T-helper 1 cell treated with Interleukin-12 subunit alpha and Interleukin-12 subunit beta and Interleukin-4 antibody, amounts not matched to agents 30 ng/mL and 1 ng/mL, for 36 hours (primary cell): ENCODE measurements around the gene EDA. TPM values are rescaled to one million over a fixed set of nuclear protein-coding genes. Genes with fewer than 3 reads are reported as not detected.
"Not testable (repeated sequence)": the region's sequence is repeated elsewhere in the genome, so short reads cannot be mapped to it uniquely, and the experiment has no call there.

ENCODE experiments used
- intact Hi-C: fragments of 100-400 bp; cut with micrococcal nuclease; formaldehyde crosslinking; loops from one replicate; pipeline ENCODE4 v1.15.1; 2024
- total RNA-seq: library from RNA; stranded (reverse); gene quantifications from 2 replicates; pipeline ENCODE4 v1.2.3, GENCODE V29; 2022

The EDA gene
- total RNA-seq, 1 donor from 2014 or later = 2.6 TPM

DNA sequence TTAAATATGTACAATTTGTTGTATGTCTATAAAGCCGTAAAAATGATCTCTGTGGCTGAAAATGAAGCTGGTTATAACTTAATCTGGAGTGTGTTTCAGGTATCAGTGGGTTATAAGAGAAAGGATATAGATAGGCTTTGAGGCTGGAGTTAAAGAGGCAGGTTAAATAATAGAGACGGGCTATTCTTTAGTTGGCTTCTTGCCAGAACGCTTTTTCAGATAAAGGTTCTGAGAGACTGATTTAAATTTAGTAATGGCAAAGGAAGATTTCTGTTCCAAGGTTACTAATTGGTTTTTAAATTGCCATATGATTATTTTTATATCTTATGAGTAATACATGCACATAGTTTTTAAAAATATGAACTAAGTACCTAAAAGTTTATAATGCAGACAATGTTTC is 316.4 kb downstream of the EDA start:
- intact Hi-C loops = no loop called here

DNA sequence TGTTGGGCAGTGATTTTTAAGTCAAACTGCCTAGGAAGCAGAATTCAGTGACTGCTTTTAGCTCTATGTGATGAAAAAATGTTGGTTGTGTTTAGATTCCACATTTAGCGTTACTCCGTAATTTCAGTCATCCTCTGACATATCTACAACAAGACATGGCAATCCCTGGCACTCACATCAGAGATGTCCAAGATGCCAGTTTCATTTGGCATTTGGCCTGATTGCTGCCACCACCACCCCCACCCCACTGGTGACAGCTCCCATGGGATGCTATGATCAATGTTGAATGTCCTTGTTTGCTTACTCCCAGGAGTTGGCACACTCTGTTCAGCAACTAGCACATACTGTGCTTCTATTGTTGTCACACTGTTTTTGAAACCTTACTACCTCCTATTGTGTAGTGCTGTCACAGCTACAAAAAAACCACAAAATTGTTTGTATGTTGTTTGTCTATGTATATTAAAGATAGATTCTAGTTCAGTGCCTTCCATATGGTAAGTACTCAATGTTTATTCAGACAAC is 332.4 kb downstream of the EDA start:
- intact Hi-C loops = no loop called here

DNA sequence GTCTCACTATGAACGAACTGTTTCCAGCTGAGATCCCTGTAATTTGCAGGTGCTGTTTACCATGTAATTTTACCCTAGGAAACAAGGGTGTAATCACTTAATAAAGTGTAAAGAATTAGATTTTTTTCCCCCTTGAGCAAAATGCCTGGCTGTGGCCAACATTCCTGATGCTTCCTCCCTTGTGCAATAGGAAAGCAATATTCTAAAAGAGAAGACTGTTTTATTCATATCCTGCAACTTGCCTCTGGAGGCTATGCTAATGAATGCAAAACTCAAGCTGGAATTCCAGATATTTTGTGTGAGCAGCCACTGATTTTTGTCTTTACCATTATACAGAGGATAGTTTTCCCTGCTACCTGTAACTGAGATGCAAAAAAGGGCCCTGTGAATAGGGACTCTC is 335.8 kb downstream of the EDA start:
- intact Hi-C loops = no loop called here

DNA sequence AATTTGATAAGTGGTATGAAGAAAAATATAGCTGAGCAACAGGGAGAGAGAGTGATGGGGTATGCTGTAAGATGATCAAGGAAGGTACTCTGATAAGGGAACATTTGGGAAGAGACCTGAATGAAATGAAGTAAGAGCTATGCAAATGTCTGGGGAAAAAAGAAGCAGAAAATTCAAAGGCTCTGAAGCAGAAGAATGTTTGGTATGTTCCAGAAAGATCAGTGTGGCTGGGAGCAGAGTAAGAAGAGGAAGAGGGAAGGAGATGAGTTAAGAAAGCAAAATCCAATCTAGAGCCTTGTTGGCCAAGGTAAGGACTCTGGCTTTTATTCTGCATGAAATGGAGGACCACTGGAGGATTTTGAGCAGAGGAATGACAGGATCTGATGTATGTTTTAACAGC is 343.8 kb downstream of the EDA start:
- intact Hi-C loops = no loop called here

DNA sequence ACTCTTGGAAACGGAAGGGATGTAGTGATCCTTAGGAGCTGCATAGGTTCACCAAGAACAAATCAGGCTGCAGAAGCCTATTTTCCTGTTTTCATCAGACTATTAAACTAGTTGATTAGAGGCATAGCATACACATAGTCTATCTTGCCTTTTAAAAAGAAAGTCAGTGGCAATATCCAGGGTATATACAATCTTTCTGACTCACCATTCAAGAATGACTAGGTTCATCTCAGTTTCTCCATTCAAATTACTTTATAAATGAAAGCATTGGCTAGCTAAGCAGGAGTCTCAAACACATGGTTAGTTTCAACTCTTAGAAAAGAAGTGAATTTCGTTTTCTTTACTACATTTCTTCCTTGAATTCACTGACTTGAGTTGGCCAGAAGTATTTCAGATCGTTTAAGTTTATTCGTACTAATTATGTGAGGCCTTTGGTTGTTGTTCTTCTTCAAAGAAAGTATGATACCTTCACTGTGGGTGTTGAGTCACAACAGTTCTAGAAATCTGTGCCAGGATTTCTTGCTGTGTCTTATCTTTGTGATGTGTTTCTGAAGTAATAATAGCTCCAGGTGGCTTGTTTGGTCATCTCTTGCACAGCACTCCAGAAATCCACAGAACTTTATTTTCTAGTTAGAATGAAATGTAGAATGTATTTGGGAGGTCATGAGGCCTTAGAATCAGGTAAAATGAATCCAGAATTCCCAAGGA is 345.6 kb downstream of the EDA start:
- intact Hi-C loops = no loop called here

DNA sequence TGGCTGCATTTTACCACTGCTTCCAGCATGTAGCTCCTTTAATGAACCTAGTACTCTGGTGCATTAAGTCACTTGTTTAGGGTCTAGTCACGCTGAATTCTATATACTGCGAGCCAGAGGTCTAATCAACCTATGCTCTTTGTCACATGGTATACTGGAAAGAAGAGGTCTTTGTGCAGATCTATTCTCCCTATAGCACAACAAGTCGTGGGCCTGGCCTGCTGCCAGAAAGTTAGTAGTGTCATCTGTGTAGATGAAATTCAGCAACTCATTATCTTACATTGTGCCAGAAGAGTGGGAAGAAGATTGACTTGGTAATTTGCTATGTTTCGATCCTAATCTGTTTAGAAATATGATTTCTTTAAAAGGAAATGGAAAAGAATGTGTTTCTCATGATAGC is 353.0 kb downstream of the EDA start:
- intact Hi-C loops = no loop called here

DNA sequence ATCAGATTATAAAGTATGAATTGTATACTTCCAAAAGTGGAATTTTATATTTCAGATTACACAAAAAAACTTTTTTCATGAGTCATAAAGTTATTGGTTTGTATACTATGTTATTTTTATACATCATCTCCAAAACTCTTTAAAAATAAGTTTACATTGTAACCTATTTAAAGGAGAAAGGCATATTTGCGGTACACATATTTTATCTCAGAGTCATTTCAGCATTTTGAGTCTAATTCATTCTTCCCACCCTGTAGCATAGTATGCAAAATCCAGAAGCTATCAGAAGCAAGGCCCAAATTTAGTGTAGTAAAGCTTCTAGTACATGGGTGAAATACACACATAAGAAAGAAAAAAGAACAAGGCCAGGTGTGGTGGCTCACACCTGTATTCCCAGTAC is 353.5 kb downstream of the EDA start:
- intact Hi-C loops = no loop called here

DNA sequence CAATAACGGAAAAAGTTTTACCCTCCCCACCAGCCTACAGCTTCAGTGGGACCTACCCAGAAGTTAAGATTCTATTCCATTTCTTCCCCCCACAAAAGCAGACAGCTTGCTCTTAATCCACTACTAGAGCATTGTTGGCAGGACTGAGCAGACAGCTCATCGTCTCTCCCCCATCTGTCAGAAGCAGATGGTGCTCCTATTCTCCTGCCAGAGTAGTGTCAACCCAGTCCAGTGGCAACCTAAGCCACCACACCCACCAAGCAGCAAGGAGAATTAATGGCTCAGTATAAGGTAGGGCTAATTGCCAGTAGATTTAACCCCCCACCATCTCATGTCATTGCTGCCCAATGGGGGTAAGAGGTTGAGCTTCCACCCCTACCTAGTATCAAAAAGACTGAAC is 371.8 kb downstream of the EDA start:
- intact Hi-C loops = no loop called here

DNA sequence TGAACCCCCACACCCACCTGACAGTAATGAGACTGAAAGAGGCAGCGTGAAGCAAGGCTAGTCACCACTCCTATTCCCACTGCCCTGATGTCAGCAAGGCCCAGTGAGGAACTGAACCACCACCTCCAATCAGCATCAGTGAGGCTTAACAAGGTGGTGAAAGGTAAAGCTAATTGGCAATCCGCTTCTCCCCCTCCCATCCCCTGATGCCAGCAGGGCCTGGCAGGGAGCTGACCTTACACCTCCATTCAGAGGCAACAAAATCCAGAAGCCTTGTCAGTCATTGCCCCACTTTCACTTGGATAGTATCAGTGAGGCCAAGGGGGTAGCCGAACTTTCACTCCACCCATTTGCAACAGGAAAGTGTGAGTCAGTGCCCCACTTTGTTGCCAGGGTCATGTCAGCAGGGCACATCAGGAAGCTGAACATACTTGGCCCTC is 373.1 kb downstream of the EDA start:
- intact Hi-C loops = no loop called here

DNA sequence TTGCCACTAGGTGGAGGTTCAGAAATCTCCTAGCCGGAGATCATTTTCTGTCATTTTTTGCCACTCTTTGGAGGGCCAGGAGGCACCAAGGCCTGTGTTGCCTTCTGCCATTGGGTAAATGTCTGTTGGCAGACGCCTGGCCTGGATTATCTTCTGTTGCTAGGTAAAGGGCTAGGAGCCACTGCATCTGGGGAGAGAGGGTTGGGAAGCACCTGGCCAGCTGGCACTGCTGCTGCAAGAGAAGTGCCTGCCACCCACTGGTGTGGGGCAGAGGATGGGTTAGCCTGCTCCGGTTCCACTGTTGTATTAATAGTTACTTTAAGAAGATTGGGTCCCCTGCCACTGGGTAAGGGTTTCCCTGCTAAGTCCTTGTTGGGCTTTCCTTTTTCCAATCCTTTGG is 375.8 kb downstream of the EDA start:
- intact Hi-C loops = no loop called here

DNA sequence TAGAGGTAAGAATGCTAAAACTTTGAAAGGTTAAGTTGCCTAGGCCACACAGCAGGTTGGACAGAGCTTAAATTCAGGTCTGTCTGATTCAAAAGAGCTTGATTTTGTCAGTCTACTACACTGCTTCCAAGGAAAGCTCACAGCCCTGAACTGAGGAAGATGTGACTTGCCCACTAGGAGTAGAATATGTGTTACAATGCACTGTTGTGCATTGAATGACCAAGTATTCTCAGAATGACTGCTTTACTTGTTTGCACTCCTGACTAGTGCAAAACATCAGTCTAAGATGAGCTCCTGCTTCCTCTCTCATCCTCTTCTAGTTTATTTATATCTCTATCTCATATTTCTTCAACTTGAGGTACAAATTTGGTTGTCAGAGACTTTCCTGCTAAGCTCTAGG is 377.6 kb downstream of the EDA start:
- intact Hi-C loops = no loop called here

DNA sequence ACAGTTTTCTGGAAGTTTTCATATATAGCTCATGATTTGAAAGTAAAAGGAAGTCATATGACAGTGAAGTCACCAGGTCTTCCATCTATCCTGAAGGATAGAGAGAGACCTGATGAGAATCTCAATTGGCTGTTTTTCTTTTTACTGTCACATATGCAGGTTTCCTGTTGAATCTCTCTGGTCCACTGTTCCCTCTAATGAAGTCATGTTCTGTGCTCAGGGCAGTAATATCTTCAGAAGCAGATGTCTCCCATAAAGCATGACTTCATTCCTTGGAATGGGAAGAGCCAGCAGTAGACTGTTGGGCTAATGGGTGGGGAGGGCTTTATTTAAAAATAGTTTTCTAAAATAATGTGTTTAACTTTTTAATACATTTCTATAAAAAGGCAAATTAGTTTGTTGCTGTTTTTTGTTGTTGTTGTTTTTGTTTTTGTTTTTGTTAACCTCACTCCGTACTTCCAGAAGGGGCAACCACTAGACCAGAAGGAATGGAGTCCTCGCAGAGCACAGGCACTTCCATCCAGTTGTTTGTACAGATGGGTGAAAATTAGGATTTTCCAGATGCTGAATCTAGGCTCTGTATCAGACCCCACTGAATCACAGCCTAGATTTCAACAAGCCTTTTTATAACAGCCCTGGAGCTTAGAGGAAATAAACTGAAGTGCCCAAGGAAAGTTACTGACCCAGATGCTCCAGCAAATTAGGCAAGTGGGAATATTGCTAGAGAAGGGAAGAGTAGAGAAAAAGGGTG is 379.6 kb downstream of the EDA start:
- intact Hi-C loops = no loop called here

DNA sequence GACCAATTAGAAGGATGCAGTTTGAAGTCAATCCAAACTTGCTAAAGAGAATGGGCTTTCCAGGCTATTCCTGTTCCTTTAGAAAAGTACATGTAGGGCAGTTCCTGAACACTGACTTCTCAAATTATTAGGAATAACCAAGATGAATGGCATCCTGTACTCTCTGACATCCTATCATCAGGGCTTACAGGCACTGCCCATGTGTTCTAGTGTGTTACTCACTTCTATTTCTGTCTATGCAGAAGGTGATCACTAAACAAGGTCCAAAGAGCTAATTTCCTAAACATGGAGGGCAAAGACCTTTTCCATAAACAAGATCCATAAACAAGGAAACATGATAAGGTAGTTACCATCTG is 380.2 kb downstream of the EDA start:
- intact Hi-C loops = no loop called here

DNA sequence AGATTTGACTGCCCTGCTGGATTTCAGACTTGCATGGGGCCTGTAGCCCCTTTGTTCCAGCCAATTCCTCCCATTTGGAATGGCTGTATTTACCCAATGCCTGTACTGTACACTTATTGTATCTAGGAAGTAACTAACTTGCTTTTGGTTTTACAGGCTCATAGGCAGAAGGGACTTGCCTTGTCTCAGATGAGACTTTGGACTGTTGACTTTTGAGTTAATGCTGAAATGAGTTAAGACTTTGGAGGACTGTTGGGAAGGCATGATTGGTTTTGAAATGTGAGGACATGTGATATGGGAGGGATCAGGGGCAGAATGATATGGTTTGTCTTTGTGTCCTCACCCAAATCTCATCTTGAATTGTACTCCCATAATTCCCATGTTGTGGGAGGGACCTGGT is 382.4 kb downstream of the EDA start:
- intact Hi-C loops = not testable (repeated sequence)

DNA sequence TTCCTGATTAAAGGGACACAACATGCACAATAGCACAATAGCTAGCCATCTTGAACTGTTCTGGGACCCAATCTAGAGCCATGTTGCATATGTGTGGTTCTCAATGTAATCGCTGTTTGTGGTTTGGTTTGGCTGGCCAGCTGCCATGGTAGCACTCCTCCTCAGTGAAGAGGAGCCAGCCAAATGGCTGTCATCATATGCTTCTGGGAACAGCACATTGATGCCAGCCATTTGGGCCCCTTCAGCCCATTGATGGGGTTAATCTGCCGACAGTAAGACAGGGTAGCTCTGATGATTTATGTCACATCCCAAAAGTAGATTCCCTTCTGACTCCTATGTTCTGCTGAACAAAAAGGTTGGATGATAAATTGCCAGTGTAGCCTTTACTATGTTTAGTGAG is 385.4 kb downstream of the EDA start:
- intact Hi-C loops = no loop called here

DNA sequence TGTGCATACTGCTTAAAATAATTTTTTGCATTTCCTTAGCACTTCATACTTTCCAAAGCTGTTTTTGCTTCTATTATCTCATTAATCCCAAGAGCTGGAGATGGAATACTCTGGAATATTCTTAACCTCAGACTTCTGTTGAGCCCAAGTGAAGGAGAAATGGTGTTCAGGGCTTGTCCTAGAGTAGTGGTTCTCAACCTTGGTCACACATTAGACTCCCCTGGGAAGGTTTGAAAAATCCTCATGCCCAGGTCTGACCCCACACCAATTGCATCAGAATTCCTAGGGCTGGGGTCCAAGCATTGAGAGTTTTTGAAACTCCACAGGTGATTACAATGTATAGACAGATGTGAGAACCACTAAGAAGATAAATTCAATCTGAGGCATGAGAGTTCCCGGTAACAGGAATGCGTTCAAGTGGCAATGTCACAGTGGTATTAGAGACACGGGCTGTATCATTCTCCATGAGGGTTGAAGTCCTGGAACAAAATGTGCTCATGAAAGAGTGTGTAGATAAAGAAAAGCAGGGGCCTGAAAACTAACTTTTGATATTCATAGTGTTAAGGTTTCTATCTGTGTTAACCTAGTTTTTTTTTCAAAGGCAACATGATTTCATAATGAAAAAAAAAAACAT is 385.9 kb downstream of the EDA start:
- intact Hi-C loops = no loop called here

DNA sequence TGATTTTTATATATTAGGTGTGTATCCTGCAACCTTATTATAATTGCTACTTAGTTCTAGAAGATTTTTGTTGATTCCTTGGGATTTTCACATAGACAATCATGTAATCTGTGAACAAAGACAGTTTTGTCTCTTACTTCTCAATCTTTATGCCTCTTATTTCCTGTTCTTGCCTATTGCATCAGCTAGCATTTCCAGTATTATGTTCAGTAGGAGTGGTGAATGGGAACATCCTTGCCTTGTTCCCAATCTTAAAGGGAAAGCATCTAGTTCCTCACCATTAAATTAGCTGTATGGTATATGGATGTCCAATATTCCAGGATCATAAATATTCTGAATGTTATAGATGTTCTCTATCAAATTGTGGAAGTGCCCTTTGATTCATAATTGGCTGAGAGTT is 392.0 kb downstream of the EDA start:
- intact Hi-C loops = no loop called here

DNA sequence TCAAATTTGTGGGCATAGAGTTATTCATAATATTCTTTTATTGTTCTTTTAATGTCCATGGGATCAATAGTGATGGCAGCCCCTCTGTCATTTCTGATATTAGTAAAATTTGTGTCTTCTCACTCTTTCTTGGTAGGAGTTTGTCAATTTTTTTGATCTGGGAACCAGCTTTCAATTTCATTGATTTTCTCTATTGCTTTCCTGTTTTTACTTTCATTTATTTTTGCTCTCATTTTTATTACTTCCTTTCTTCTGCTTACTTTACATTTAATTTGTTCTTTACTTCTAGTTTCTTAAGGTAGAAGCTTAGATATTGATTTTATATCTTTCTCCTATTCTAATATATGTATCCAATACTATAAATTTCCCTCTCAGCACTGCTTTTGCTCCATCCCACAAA is 393.1 kb downstream of the EDA start:
- intact Hi-C loops = no loop called here

DNA sequence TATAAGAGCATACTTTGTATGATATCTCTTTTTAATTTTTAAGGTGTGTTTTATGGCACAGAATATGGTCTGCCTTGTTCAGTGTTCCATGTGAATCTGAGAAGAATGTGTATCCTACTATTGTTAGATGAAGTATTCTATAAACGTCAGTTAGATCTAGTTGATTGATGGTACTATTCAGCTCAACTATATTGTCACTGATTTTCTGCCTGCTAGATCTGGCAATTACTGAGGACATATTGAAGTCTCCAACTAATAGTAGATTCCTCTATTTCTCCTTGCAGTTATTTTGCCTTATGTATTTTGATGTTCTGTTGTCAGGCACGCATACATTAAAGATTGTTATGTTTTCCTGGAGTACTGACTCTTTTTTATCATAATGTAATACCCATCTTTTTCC is 394.1 kb downstream of the EDA start:
- intact Hi-C loops = no loop called here

DNA sequence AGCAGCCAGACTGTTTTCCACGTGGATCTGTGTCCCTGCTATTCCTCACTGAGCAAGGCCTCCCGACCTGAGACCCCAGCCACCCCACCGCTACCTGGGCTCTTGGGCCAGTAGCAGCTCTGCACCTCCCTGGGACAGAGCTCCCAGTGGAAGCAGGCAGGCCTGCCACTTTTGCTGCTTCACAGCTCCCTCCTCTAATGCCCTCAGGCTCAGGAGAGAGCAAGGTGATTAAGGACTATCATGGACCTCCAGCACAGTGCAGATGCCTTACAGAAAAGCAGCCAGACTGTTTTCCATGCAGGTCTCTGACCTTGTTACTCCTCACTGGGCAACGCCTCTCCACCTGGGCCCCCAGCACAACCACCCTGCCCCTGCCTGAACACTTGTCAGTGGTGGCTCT is 396.8 kb downstream of the EDA start:
- intact Hi-C loops = no loop called here

DNA sequence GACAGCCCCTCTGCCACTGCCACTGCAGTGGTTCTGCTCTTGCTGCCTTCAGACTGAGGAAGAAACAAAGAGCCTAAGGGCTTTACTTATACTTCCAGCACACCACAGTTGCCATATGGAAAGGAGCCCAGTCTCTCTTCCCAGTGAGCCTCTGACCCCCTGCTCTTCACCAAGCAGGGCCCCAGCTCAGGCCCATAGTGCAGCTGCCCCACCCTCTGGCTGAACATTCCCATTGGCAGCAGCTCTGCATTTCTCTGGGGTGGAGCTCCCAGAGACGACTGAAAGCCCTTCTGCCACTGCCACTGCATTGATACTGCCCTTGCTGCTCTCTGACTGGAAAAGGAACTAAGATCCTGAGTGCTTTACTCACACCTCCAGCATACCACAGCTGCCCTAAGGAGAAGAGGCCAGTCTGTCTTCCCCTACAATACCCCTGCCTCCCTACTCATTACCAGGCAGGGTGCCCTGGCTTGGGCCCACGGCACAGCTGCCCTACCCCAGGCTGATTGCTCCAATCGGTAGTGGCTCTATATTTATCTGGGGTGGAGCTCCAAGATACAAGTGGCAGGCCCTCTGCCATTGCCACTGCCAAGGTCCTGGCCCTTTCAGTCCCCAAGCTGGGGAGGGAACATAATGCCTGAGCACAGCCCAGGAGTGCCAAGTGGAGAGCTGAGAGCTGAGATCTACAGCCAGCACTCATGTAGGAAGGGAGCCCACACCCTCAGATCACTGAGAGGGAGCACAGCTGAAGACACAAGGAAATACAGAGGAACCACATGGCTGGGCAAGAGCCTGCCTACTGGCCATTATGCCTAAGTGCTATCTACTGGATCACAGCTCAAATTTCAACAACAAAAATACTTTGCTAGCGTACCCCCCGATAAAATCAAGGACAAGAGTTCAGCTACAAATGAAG is 397.8 kb downstream of the EDA start:
- intact Hi-C loops = no loop called here
